GM12878 (cell line): ENCODE results near the gene SPRN. TPM values are rescaled to one million over a fixed set of nuclear protein-coding genes. Genes with fewer than 3 reads are reported as not detected.

ENCODE experiments used
- ATAC-seq: fragments of 200-7000 bp; cut with Tn5 transposase; 3 replicates; pipeline ENCODE4 v1.9.1; 2020; ENCODE audit warnings: mild to moderate bottlenecking, moderate library complexity
- BruUV-seq: library from RNA; stranded (reverse); fragments of 400-500 nt; replicated peaks from 2 replicates; lab custom pipeline; 2021; lab: Mats Ljungman, UMichigan
- CTCF ChIA-PET: fragments of 300-600 bp; sonication (Branson Sonifier 250); formaldehyde crosslinking; extraction: SDS; loops from one replicate; lab custom pipeline; 2021; ENCODE audit warnings: inconsistent platforms; lab: Yijun Ruan, JAX
- POLR2A ChIA-PET: fragments of 350-600 bp; formaldehyde crosslinking; extraction: SDS; loops from one replicate; lab custom pipeline; 2021; ENCODE audit warnings: inconsistent platforms; lab: Charles Lee
- RAD21 ChIA-PET: fragments of 300-600 bp; sonication (Branson Sonifier 250); formaldehyde crosslinking; loops from one replicate; lab custom pipeline; 2023; ENCODE audit warnings: antibody characterized with exemption; ENCODE audit not compliant: unreplicated experiment; lab: Charles Lee
- SMC1A ChIA-PET: fragments of 300-600 bp; sonication (Branson Sonifier 250); formaldehyde crosslinking; loops from one replicate; lab custom pipeline; 2023; ENCODE audit not compliant: unreplicated experiment, uncharacterized antibody; lab: Charles Lee
- DNase-seq: peaks from one replicate; pipeline ENCODE4 v3.0.0-alpha.2; 2011; ENCODE audit warnings: low read depth, low spot score
- FAIRE-seq: peaks from 3 replicates; lab custom pipeline; 2011; peaks lifted over from hg19 to GRCh38; lab: Jason Lieb, UNC
- H2AFZ ChIP-seq: 2 replicates; pipeline ENCODE4 v1.6.0; 2011; ENCODE audit warnings: low read depth, low read length, control low read depth; ENCODE audit not compliant: control insufficient read depth
- H3K27ac ChIP-seq: 2 replicates; pipeline ENCODE4 v1.5.1; 2011; ENCODE audit warnings: control low read depth; ENCODE audit not compliant: control insufficient read depth, insufficient read depth
- H3K27me3 ChIP-seq, 2 experiments: replicated peaks in 1 of 2; 2 replicates each; pipeline versions ENCODE4 v1.6.0 to v1.6.1; 2011; ENCODE audit warnings: low read length in 1 of 2; ENCODE audit not compliant: control insufficient read depth in 2 of 2, insufficient read depth in 2 of 2
- H3K36me3 ChIP-seq, 2 experiments: 2 replicates each; pipeline ENCODE4 v1.5.1; 2011; ENCODE audit warnings: low read length in 1 of 2; ENCODE audit not compliant: control insufficient read depth in 2 of 2, insufficient read depth in 2 of 2
- H3K4me1 ChIP-seq: 2 replicates; pipeline ENCODE4 v1.6.1; 2011; ENCODE audit warnings: mild to moderate bottlenecking, low read length, moderate library complexity, mixed read lengths; ENCODE audit not compliant: control insufficient read depth, insufficient read depth
- H3K4me2 ChIP-seq: 2 replicates; pipeline ENCODE4 v1.6.0; 2011; ENCODE audit warnings: control low read depth; ENCODE audit not compliant: control insufficient read depth, insufficient read depth
- H3K4me3 ChIP-seq: fragments of 200-600 bp; sonication (generic); 2 replicates; pipeline ENCODE4 v1.5.1; 2016
- H3K79me2 ChIP-seq: 2 replicates; pipeline ENCODE4 v1.6.0; 2011; ENCODE audit warnings: low read length; ENCODE audit not compliant: control insufficient read depth, insufficient read depth
- H3K9ac ChIP-seq: 2 replicates; pipeline ENCODE4 v1.8.0; 2011; ENCODE audit warnings: low read length, control low read depth, mixed read lengths; ENCODE audit not compliant: control insufficient read depth, insufficient read depth
- H3K9me3 ChIP-seq: replicated peaks from 3 replicates; pipeline ENCODE4 v1.5.1; 2011; ENCODE audit warnings: mild to moderate bottlenecking, low read length; ENCODE audit not compliant: control insufficient read depth, insufficient read depth
- H4K20me1 ChIP-seq: 2 replicates; pipeline ENCODE4 v1.6.0; 2011; ENCODE audit not compliant: control insufficient read depth, insufficient read depth
- ATF2 ChIP-seq: IDR thresholded peaks from 2 replicates; pipeline ENCODE4 v1.6.1; 2012; ENCODE audit warnings: low read length, inconsistent platforms
- BMI1 ChIP-seq: fragments of 450-650 bp; IDR thresholded peaks from 2 replicates; pipeline ENCODE4 v1.6.1; 2016; ENCODE audit warnings: mild to moderate bottlenecking, moderate library complexity, borderline replicate concordance
- CEBPB ChIP-seq, 2 experiments: fragments of 150-350 bp in 1 of 2; IDR thresholded peaks; 2 replicates each; pipeline ENCODE4 v1.6.1; 2012 to 2014; ENCODE audit warnings: low read depth in 2 of 2, low read length in 2 of 2, borderline replicate concordance in 1 of 2, inconsistent platforms in 1 of 2
- CTCF ChIP-seq, 3 experiments: IDR thresholded peaks in 2 of 3; conservative IDR thresholded peaks in 1 of 3; 2 replicates each; pipeline ENCODE4 v1.5.1; 2011; ENCODE audit warnings: low read depth in 3 of 3, low read length in 3 of 3, mild to moderate bottlenecking in 3 of 3, control low read depth in 2 of 3, moderate library complexity in 2 of 3, inconsistent platforms in 1 of 3, mixed read lengths in 1 of 3; ENCODE audit not compliant: control insufficient read depth in 2 of 3, insufficient read depth in 1 of 3; ENCODE audit errors: extremely low read depth in 1 of 3
- DPF2 ChIP-seq: fragments of 450-650 bp; IDR thresholded peaks from 2 replicates; pipeline ENCODE4 v1.6.1; 2017; ENCODE audit warnings: mild to moderate bottlenecking
- EED ChIP-seq: sonication (generic); IDR thresholded peaks from 2 replicates; pipeline ENCODE4 v1.6.1; 2016; ENCODE audit warnings: antibody characterized with exemption, low read depth
- IRF3 ChIP-seq: fragments of 450-650 bp; IDR thresholded peaks from 2 replicates; pipeline ENCODE4 v1.6.1; 2014; ENCODE audit warnings: mild to moderate bottlenecking
- MEF2A ChIP-seq: IDR thresholded peaks from 2 replicates; pipeline ENCODE4 v1.6.1; 2011; ENCODE audit warnings: low read depth, mild to moderate bottlenecking, low read length, moderate library complexity; ENCODE audit not compliant: insufficient read depth
- MYB ChIP-seq: fragments of 150-350 bp; IDR thresholded peaks from 2 replicates; pipeline ENCODE4 v1.6.1; 2014; ENCODE audit warnings: mild to moderate bottlenecking, low read depth, low read length, borderline replicate concordance
- REST ChIP-seq: IDR thresholded peaks from 2 replicates; pipeline ENCODE4 v1.6.1; 2012; ENCODE audit warnings: mild to moderate bottlenecking, low read depth, low read length
- USF1 ChIP-seq: IDR thresholded peaks from 2 replicates; pipeline ENCODE4 v1.6.1; 2011; ENCODE audit warnings: borderline replicate concordance, low read depth, mild to moderate bottlenecking, moderate library complexity, mixed read lengths, low read length; ENCODE audit not compliant: insufficient read depth; ENCODE audit errors: extremely low read length
- WRNIP1 ChIP-seq: IDR thresholded peaks from 2 replicates; pipeline ENCODE4 v1.6.1; 2011; ENCODE audit warnings: low read depth, low read length, improper control_type of control experiment, borderline replicate concordance
- ZNF274 ChIP-seq: IDR thresholded peaks from one replicate; pipeline ENCODE4 v1.8.0; 2011; ENCODE audit not compliant: insufficient read length, insufficient read depth
- ZNF622 ChIP-seq: fragments of 450-650 bp; IDR thresholded peaks from 2 replicates; pipeline ENCODE4 v1.6.1; 2017; ENCODE audit warnings: mild to moderate bottlenecking, inconsistent platforms
- WGBS: methylation state at CpG from one replicate; pipeline ENCODE4 v1.1.6; 2016; ENCODE audit warnings: low lambda C conversion rate; ENCODE audit not compliant: insufficient replicate concordance, insufficient coverage; ENCODE audit errors: missing lambda C conversion rate; 5-methylcytosine and 5-hydroxymethylcytosine counted together
- in situ Hi-C: fragments of 300-500 bp; cut with MboI; formaldehyde crosslinking; loops from 9 replicates; pipeline ENCODE4 v1.14.3; 2018; ENCODE audit warnings: mixed read lengths
- intact Hi-C: fragments of 100-400 bp; cut with micrococcal nuclease; formaldehyde crosslinking; loops from one replicate; pipeline ENCODE4 v1.14.2; 2022; ENCODE audit not compliant: unreplicated experiment
- polyA plus RNA-seq, 11 experiments: library from polyadenylated mRNA; depleted of rRNA in 4 of 11; unstranded in 6 of 11; stranded (reverse) in 5 of 11; fragments of >200 nt; fragmentation: Nextera tagmentation in 4 of 11; fragmentation: Illumina TruSeq in 1 of 11; extraction: Ambion mirVana in 4 of 11; extraction: Trizol in 1 of 11; gene quantifications; 1 replicate in 1 of 11; 2 replicates in 10 of 11; pipeline versions ENCODE4 v1.2.1 to v1.2.3, GENCODE V29; 2011 to 2016; ENCODE audit warnings: inconsistent platforms in 2 of 11, missing spikeins in 2 of 11, low read depth in 1 of 11
- total RNA-seq, 4 experiments: library from RNA; depleted of rRNA in 3 of 4; stranded (reverse); fragments of >200 nt in 3 of 4; fragmentation: Illumina TruSeq in 1 of 4; extraction: Trizol in 1 of 4; gene quantifications; 2 replicates each; pipeline versions ENCODE4 v1.2.1 to v1.2.3, GENCODE V29; 2013 to 2021

Gene SPRN
- total and polyA plus RNA-seq, 10 of the 15 experiments (the other 5 are each of a cell fraction or from before 2014, with no cell fraction given): 0.03 to 0.96 (median 0.46) TPM; not detected in 6

- no peak for TF ChIP-seq REST
Observed at GRCh38 chr10:133384071-133384470, 40.4 kb downstream of the SPRN start (continued).

- Histone ChIP-seq H3K79me2 (peaks cover 5% of the 10 kb centered on the region), H2AFZ (no peak overlapping the region), H3K9ac (no peak overlapping the region), H3K9me3 (no peaks in the 10 kb centered on the region), H3K4me3 (no peak overlapping the region), H3K4me1 (peaks cover 9% of the 10 kb centered on the region), H3K4me2 (no peak overlapping the region), H3K27ac (no peak overlapping the region), H3K36me3 (no peaks in the 10 kb centered on the region), H3K27me3 (no peaks in the 10 kb centered on the region), H4K20me1 (no peaks in the 10 kb centered on the region)
- ChIA-PET POLR2A (no interaction called here), CTCF (no interaction called here), RAD21 (no interaction called here), SMC1A (no interaction called here)
- in situ Hi-C loops: no loop called here
- intact Hi-C loops: no loop called here
- no peak for FAIRE-seq
- no TSS peak for BruUV-seq
- DNase-seq: no peak
- no peak for ATAC-seq
- whole genome bisulfite sequencing: 91% methylated on average over 4 of the region's 4 CpGs
- TF ChIP-seq BMI1: no peak
- no peak for TF ChIP-seq USF1
- TF ChIP-seq WRNIP1: no peak
- TF ChIP-seq IRF3: no peak
- no peak for TF ChIP-seq MEF2A
- no peak for TF ChIP-seq MYB
- no peak for TF ChIP-seq DPF2
- TF ChIP-seq ATF2: no peak
- TF ChIP-seq ZNF274: no peak
- no peak for TF ChIP-seq ZNF622
- TF ChIP-seq CEBPB (IDR thresholded peaks at IDR 0.05; ENCODE audit: borderline replicate concordance in 1 of 2, low read depth in 2 of 2, low read length in 2 of 2): no peak
- TF ChIP-seq CTCF (IDR thresholded peaks at IDR 0.05 in 2 of 3, conservative IDR thresholded peaks at IDR 0.05 in 1 of 3; ENCODE audit: control insufficient read depth in 2 of 3, extremely low read depth in 1 of 3, insufficient read depth in 1 of 3, low read depth in 3 of 3, low read length in 3 of 3): no peak
- TF ChIP-seq EED: no peak
Observed at GRCh38 chr10:133383551-133383950, 40.9 kb downstream of the SPRN start.
